ENCODE data around the gene TRPC3.

- TF ChIP-seq YY1 (IDR thresholded peaks at IDR 0.05) (no peak), ATF3 (IDR thresholded peaks at IDR 0.05) (no peak), CTCF (IDR thresholded peaks at IDR 0.05; ENCODE audit: low read depth, low read length, missing input control) (no peak), RXRA (IDR thresholded peaks at IDR 0.05) (no peak), EGR1 (IDR thresholded peaks at IDR 0.05; ENCODE audit: low read depth in 2 of 2) (no peak), FOXA1 (IDR thresholded peaks at IDR 0.05) (no peak), JUND (IDR thresholded peaks at IDR 0.05) (no peak), RAD21 (IDR thresholded peaks at IDR 0.05) (no peak), MAX (IDR thresholded peaks at IDR 0.05) (no peak)
These were observed 21.6 kb downstream of the TRPC3 start for GRCh38 chr4:121930304-121930703.

Data from liver (tissue), 3 donors.